ENCODE results near the gene LUC7L3.

Gene LUC7L3

DNA sequence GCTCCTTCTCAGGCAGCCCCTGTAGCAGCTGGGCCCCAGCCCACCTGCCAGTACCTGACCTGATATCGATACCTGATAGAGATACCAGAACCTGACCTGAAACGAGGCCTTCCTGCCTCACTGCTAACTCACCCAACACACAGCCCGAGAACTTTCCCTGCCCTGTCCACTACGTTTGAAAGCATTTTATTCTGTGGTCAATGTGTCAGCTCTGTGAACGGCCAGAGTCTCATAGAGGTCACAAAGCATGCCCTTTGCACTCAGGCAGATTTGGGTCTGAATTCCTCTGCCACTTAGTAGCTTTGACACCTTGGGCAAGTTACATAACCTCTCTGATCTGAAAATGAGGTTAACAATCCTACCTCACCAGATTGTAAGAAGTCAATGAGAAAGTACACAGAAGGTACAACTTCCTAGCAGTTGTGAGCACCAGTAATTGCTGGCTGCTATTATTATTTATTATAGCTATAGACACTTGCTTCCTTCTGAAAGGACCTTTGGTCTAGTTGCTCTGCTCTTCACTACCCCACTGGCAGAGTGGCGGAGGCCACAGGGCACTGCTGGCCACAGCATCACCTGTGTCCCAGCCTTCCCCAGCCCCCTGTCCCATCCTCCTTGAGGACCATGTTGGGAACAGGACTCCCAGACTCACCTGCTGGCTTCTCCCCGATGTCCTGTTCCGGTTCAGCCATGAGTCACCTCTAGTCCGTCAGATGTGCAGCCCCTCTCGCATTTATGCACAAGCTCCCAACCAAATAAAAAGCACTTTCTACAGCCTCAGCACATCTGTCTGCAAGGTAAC lies 47.0 kb downstream of the LUC7L3 start (continued):
- TF ChIP-seq, protein P1, sequence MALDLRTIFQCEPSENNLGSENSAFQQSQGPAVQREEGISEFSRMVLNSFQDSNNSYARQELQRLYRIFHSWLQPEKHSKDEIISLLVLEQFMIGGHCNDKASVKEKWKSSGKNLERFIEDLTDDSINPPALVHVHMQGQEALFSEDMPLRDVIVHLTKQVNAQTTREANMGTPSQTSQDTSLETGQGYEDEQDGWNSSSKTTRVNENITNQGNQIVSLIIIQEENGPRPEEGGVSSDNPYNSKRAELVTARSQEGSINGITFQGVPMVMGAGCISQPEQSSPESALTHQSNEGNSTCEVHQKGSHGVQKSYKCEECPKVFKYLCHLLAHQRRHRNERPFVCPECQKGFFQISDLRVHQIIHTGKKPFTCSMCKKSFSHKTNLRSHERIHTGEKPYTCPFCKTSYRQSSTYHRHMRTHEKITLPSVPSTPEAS (tag by site-specific recombination; IDR thresholded peaks at IDR 0.05), result no peak
- TF ChIP-seq ZNF518A (tag by site-specific recombination; conservative IDR thresholded peaks at IDR 0.05; ENCODE audit: low read depth), result no peak
- no peak for TF ChIP-seq ZNF837 (tag by site-specific recombination; IDR thresholded peaks at IDR 0.05)
- TF ChIP-seq HOXD13 (CRISPR knock-in tag; IDR thresholded peaks at IDR 0.05; ENCODE audit: borderline replicate concordance), result no peak
- no peak for TF ChIP-seq ZNF302 (tag by site-specific recombination; IDR thresholded peaks at IDR 0.05; ENCODE audit: low read depth)
- no peak for TF ChIP-seq PBX3 (CRISPR knock-in tag; IDR thresholded peaks at IDR 0.05)
- TF ChIP-seq ZNF610 (tag by site-specific recombination; IDR thresholded peaks at IDR 0.05; ENCODE audit: borderline replicate concordance), result no peak
- no peak for TF ChIP-seq ZNF701 (tag by site-specific recombination; IDR thresholded peaks at IDR 0.05)
- no peak for TF ChIP-seq CTCF (tag by site-specific recombination; IDR thresholded peaks at IDR 0.05)

DNA sequence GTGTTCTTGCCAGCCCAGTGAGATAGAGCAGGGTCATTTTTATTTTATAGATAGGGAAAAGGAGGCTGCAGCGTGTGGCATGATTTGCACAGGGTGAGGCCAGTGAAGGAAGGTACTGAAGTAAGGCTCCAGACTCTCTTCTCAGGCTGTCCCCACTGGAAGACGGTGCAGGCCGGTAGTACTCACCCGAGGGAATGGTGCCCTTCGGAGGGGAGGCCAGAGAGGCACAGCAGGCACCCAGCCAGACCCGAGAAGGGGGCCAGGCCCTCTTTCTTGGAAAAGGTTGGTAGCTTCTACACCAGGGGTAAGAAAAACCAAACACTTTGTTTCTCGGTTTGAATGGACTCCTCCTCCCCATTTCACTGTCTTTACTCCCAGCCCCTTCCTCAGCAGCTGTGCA lies 47.6 kb downstream of the LUC7L3 start:
- no peak overlapping the region for H3K27ac ChIP-seq (ENCODE audit: extremely low read depth, low read depth, low read length)
- CTCF ChIA-PET, result interaction anchor here (1.3 kb wide), 1 partner anchor 16 kb away, joined by 4 read pairs; no protein-coding TSS in a partner anchor
- POLR2A ChIA-PET, result no interaction called here
- peaks cover 8% of the 10 kb centered on the region for H3K4me1 ChIP-seq (ENCODE audit: control insufficient read depth, insufficient read depth, low read length)
- peak; percentile 50; the same call in 1 of the 2 replicates for TF ChIP-seq PRDM10 (tag by site-specific recombination; IDR thresholded peaks at IDR 0.05)
- TF ChIP-seq ZNF501 (tag by site-specific recombination; IDR thresholded peaks at IDR 0.05), result no peak
- H3K36me3 ChIP-seq (ENCODE audit: control insufficient read depth in 2 of 2, insufficient read depth in 1 of 2, low read length in 2 of 2), result no peaks in the 10 kb centered on the region
- H3K9me3 ChIP-seq (ENCODE audit: control insufficient read depth, insufficient read depth, low read depth, low read length), result no peaks in the 10 kb centered on the region
- no peak overlapping the region for H3K4me3 ChIP-seq (ENCODE audit: low read depth, low read length)
